ENCODE measurements around the gene NTM.

The NTM gene

GRCh38 chr11:131354251-131354701, 16.1 kb upstream of the NTM start:
- H3K4me3 ChIP-seq (ENCODE audit: low read depth, low read length) = no peak overlapping the region
- DNase-seq (ENCODE audit: low read depth) = no peak
- TF ChIP-seq, protein P1, sequence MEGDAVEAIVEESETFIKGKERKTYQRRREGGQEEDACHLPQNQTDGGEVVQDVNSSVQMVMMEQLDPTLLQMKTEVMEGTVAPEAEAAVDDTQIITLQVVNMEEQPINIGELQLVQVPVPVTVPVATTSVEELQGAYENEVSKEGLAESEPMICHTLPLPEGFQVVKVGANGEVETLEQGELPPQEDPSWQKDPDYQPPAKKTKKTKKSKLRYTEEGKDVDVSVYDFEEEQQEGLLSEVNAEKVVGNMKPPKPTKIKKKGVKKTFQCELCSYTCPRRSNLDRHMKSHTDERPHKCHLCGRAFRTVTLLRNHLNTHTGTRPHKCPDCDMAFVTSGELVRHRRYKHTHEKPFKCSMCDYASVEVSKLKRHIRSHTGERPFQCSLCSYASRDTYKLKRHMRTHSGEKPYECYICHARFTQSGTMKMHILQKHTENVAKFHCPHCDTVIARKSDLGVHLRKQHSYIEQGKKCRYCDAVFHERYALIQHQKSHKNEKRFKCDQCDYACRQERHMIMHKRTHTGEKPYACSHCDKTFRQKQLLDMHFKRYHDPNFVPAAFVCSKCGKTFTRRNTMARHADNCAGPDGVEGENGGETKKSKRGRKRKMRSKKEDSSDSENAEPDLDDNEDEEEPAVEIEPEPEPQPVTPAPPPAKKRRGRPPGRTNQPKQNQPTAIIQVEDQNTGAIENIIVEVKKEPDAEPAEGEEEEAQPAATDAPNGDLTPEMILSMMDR (IDR thresholded peaks at IDR 0.05; ENCODE audit: insufficient read depth, low read depth, low read length, missing control alignments) = no peak

- TF ChIP-seq, protein P1 (IDR thresholded peaks at IDR 0.05; ENCODE audit: insufficient read depth, low read depth, low read length, missing control alignments) = no peak
- no peak overlapping the region for H3K4me3 ChIP-seq (ENCODE audit: low read depth, low read length)
- no peak for DNase-seq (ENCODE audit: low read depth)
Measured at GRCh38 chr11:131356206-131356605, 14.2 kb upstream of the NTM start.

- no peak for DNase-seq (ENCODE audit: low read depth)
- TF ChIP-seq, protein P1 (IDR thresholded peaks at IDR 0.05; ENCODE audit: insufficient read depth, low read depth, low read length, missing control alignments) = no peak
Measured at GRCh38 chr11:131365329-131365930, 5.0 kb upstream of the NTM start.

GRCh38 chr11:131370901-131371790, 731 bp downstream of the NTM start:
- H3K4me3 ChIP-seq (ENCODE audit: low read depth, low read length) = no peak overlapping the region
- DNase-seq (ENCODE audit: low read depth) = no peak
- TF ChIP-seq, protein P1 (IDR thresholded peaks at IDR 0.05; ENCODE audit: insufficient read depth, low read depth, low read length, missing control alignments) = no peak

More at GRCh38 chr11:131365329-131365930, 5.0 kb upstream of the NTM start:
- H3K4me3 ChIP-seq (ENCODE audit: low read depth, low read length) = no peak overlapping the region

DNA sequence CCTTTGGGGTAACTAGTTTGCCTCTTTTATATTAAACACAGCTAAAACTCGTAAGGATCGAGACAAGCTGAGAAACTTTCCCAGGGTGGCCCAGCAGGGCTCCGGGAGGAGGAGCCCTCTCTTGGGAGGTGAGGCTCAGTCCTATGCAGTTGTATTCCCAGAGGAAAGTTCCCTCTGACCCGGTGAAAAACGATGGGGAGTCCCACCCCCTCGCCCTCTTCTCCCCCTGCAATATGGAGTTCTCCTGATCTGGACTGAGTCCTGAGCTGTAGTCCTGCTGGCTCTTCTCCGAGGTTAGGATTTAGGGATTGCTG, 1.3 kb downstream of the NTM start:
- TF ChIP-seq, protein P1 (IDR thresholded peaks at IDR 0.05; ENCODE audit: insufficient read depth, low read depth, low read length, missing control alignments) = no peak
- H3K4me3 ChIP-seq (ENCODE audit: low read depth, low read length) = no peak overlapping the region
- no peak for DNase-seq (ENCODE audit: low read depth)

DNA sequence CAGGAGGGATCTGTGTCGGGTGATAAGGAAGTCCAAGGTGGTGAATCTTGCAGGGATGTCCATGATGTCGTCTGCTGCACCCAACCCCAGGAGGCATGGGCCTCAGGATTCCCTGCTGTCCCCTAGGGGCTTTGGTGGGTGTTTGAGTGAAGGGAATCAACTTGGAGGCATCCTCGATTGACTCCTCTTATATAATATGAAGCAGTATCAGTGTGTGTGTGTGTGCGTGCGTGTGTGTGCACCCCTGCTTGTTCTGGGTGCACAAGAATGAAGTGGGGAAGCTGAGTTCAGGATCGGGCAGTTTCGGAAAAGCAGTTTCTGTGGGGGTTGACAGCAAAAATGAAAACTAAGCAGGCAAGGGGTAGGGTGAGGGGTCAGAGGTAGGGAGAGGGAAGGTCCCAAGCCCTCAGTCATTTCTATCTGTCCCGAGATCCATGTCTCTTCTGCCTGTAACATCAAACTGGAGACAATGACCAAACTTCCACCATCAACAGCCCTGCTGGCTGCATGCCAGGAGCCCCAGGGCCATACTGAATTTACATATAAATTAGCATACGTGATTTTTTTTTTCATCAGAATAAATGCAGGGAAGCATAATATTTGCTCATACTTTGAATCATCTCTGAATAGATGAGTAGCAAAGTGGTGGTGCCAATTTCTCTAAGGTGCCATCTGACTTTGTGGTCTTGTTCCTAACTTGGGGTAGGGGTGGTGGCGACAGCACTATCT, 2.0 kb downstream of the NTM start:
- H3K4me3 ChIP-seq (ENCODE audit: low read depth, low read length) = no peak overlapping the region
- TF ChIP-seq, protein P1 (IDR thresholded peaks at IDR 0.05; ENCODE audit: insufficient read depth, low read depth, low read length, missing control alignments) = no peak
- no peak for DNase-seq (ENCODE audit: low read depth)

Data from GM12865 (cell line).